ENCODE data around the gene TMEM88. TPM values are rescaled to one million over a fixed set of nuclear protein-coding genes. Genes with fewer than 3 reads are reported as not detected.

Gene TMEM88
- total RNA-seq, 1 experiment from 2014 or later: 2.8 TPM

DNA sequence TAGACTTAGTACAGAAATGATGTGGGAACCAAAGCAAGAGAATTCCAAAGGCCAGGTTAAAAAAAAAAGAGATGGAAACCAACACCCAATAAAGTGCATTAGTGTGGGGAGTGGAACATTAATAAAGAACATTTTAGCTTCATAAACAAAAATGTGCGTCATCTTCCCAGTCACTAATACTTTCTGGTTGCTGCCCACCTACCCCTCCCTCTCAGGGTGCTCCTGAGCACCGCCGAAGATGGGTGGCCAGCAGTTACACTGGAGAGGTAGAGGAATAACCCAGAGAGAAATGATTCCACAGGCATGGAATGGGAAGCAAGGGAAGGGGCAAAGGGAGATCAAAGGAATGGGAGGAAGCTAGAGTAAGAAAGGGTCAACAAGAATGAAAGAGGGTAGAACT is 27.8 kb downstream of the TMEM88 start:
- Histone ChIP-seq H3K27ac (ENCODE audit: low read depth, low read length) (no peak overlapping the region), H2AFZ (ENCODE audit: low read depth, low read length, poor library complexity, severe bottlenecking) (no peak overlapping the region), H4K20me1 (ENCODE audit: insufficient read depth) (no peaks in the 10 kb centered on the region), H3K9me3 (ENCODE audit: control insufficient read depth in 1 of 2, insufficient read depth in 1 of 2, low read depth in 1 of 2, low read length in 2 of 2) (no peaks in the 10 kb centered on the region), H3K9ac (ENCODE audit: low read length) (no peak overlapping the region), H3K27me3 (ENCODE audit: insufficient read depth, low read length) (no peaks in the 10 kb centered on the region), H3K4me1 (ENCODE audit: control insufficient read depth in 1 of 2, insufficient read depth in 2 of 2, low read length in 2 of 2) (peaks cover 18 to 29% of the 10 kb centered on the region in 2 experiments), H3K4me2 (ENCODE audit: low read length) (no peak overlapping the region), H3K9me2 (ENCODE audit: insufficient read depth) (no peaks in the 10 kb centered on the region), H3K36me3 (ENCODE audit: control insufficient read depth in 1 of 2, insufficient read depth in 2 of 2, low read length in 2 of 2) (peaks cover 0 to 3% of the 10 kb centered on the region in 2 experiments; a peak in 2 of 4 replicates), H3K4me3 (replicated peaks in 1 of 2; ENCODE audit: low read depth in 1 of 2, low read length in 2 of 2) (no peak overlapping the region), H3K79me2 (ENCODE audit: insufficient read depth, low read length) (peaks cover 13% of the 10 kb centered on the region; the same call in 1 of the 2 replicates)
- RAD21 ChIA-PET (ENCODE audit: low non-redundant PET in 1 of 2, low total read pairs in 2 of 2, uncharacterized antibody in 2 of 2, unreplicated experiment in 2 of 2): no interaction called here
- intact Hi-C loops (cut with micrococcal nuclease): no loop called here
- BruUV-seq (replicated peaks): no TSS peak
- TF ChIP-seq, protein P1, sequence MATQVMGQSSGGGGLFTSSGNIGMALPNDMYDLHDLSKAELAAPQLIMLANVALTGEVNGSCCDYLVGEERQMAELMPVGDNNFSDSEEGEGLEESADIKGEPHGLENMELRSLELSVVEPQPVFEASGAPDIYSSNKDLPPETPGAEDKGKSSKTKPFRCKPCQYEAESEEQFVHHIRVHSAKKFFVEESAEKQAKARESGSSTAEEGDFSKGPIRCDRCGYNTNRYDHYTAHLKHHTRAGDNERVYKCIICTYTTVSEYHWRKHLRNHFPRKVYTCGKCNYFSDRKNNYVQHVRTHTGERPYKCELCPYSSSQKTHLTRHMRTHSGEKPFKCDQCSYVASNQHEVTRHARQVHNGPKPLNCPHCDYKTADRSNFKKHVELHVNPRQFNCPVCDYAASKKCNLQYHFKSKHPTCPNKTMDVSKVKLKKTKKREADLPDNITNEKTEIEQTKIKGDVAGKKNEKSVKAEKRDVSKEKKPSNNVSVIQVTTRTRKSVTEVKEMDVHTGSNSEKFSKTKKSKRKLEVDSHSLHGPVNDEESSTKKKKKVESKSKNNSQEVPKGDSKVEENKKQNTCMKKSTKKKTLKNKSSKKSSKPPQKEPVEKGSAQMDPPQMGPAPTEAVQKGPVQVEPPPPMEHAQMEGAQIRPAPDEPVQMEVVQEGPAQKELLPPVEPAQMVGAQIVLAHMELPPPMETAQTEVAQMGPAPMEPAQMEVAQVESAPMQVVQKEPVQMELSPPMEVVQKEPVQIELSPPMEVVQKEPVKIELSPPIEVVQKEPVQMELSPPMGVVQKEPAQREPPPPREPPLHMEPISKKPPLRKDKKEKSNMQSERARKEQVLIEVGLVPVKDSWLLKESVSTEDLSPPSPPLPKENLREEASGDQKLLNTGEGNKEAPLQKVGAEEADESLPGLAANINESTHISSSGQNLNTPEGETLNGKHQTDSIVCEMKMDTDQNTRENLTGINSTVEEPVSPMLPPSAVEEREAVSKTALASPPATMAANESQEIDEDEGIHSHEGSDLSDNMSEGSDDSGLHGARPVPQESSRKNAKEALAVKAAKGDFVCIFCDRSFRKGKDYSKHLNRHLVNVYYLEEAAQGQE (IDR thresholded peaks at IDR 0.05; ENCODE audit: low read depth): no peak
- TF ChIP-seq ELF1 (IDR thresholded peaks at IDR 0.05; ENCODE audit: borderline replicate concordance, low read depth): no peak
- DNase-seq (ENCODE audit: low read depth, low spot score) (no peak), ATAC-seq (no peak)
- CTCF ChIA-PET: no interaction called here
- POLR2A ChIA-PET: interaction anchor here (1.0 to 2.3 kb wide), 2 partner anchors 14 to 41 kb away, joined by 3 to 5 read pairs; no protein-coding TSS in a partner anchor

DNA sequence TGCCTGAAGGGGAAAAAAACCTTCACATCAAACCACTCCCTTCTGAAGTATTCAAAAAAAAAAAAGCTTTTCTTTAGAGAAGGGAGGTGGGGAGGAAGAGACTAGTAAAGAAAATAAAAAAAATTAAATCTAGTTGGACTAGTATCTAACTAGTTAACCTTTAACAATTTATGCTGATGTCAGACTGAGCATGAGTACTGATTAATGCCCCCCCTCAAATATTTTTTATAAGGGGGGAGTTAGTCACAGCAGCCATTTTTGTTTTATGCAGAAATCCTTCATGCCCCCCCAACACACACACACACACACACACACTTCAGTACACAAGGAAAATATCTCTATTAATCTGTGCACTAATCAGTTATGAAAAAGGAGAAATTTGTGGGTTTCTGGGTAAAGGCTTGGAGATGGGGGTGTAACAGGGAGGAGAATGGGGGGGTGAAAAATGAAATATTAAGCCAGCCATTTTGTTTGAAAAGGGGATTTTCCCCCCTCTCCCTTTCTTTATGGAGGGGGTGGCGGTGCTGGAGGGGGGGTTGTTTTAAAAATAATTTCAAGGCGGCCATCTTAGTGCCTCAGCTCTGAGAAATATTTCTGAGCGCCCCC is 29.0 kb downstream of the TMEM88 start:
- no peaks in the 10 kb centered on the region for H3K9me3 ChIP-seq (ENCODE audit: control insufficient read depth in 1 of 2, insufficient read depth in 1 of 2, low read depth in 1 of 2, low read length in 2 of 2)
- ChIA-PET POLR2A (interaction anchor here (2.3 kb wide), 1 partner anchor 42 kb away, joined by 5 read pairs; no protein-coding TSS in a partner anchor), RAD21 (ENCODE audit: low non-redundant PET in 1 of 2, low total read pairs in 2 of 2, uncharacterized antibody in 2 of 2, unreplicated experiment in 2 of 2) (interaction anchor here in 1 of 2 experiments (0.6 kb wide), 1 partner anchor 275 kb away, joined by 5 read pairs; no protein-coding TSS in a partner anchor), CTCF (interaction anchor here (0.7 kb wide), 1 partner anchor 14 kb away, joined by 3 read pairs; no protein-coding TSS in a partner anchor)
- peaks cover 0 to 3% of the 10 kb centered on the region in 2 experiments; a peak in 2 of 4 replicates for H3K36me3 ChIP-seq (ENCODE audit: control insufficient read depth in 1 of 2, insufficient read depth in 2 of 2, low read length in 2 of 2)
- ATAC-seq (no peak), DNase-seq (ENCODE audit: low read depth, low spot score) (no peak)
- no peak overlapping the region; the same call in 1 of the 2 replicates for H3K27ac ChIP-seq (ENCODE audit: low read depth, low read length)
- H2AFZ ChIP-seq (ENCODE audit: low read depth, low read length, poor library complexity, severe bottlenecking): no peak overlapping the region
- H3K79me2 ChIP-seq (ENCODE audit: insufficient read depth, low read length): peaks cover 25% of the 10 kb centered on the region
- peak overlapping the region; percentile 20 to 52; a peak in 3 of 4 replicates for H3K4me3 ChIP-seq (replicated peaks in 1 of 2; ENCODE audit: low read depth in 1 of 2, low read length in 2 of 2)
- H3K9me2 ChIP-seq (ENCODE audit: insufficient read depth): no peaks in the 10 kb centered on the region
- TF ChIP-seq ZFX (IDR thresholded peaks at IDR 0.05) (no peak), YY1 (IDR thresholded peaks at IDR 0.05; ENCODE audit: extremely low read depth, insufficient replicate concordance, low read depth, low read length) (peak; percentile 56)
- H4K20me1 ChIP-seq (ENCODE audit: insufficient read depth): no peaks in the 10 kb centered on the region
- H3K4me2 ChIP-seq (ENCODE audit: low read length): peak overlapping the region; percentile 66
- H3K9ac ChIP-seq (ENCODE audit: low read length): 0 out of 2 replicates have a peak overlapping the region, but pooled peaks have one; percentile 31
- intact Hi-C loops (cut with micrococcal nuclease): no loop called here
- no peaks in the 10 kb centered on the region for H3K27me3 ChIP-seq (ENCODE audit: insufficient read depth, low read length)
- TSS peak; percentile 23 for BruUV-seq (replicated peaks)
- H3K4me1 ChIP-seq (ENCODE audit: control insufficient read depth in 1 of 2, insufficient read depth in 2 of 2, low read length in 2 of 2): peaks cover 29 to 41% of the 10 kb centered on the region in 2 experiments

Measured in HCT116 (cell line).